Measurements from ENCODE around the gene GAS6.
"Not testable (repeated sequence)": the region's sequence is repeated elsewhere in the genome, so short reads cannot be mapped to it uniquely, and the experiment has no call there.

Gene GAS6

GRCh38 chr13:113839536-113840204, 24.2 kb downstream of the GAS6 start:
- DNase-seq, result no peak

GRCh38 chr13:113838711-113839201, 25.1 kb downstream of the GAS6 start:
- DNase-seq, result no peak

GRCh38 chr13:113837560-113838355, 26.1 kb downstream of the GAS6 start:
- no peak for DNase-seq

GRCh38 chr13:113836768-113837559, 26.9 kb downstream of the GAS6 start:
- no peak for DNase-seq

GRCh38 chr13:113835461-113836270, 28.2 kb downstream of the GAS6 start:
- DNase-seq, result no peak

- no peak for DNase-seq
Measured at GRCh38 chr13:113834496-113835200, 29.2 kb downstream of the GAS6 start.

GRCh38 chr13:113834006-113834405, 29.9 kb downstream of the GAS6 start:
- DNase-seq, result not testable (repeated sequence)

GRCh38 chr13:113833111-113833830, 30.6 kb downstream of the GAS6 start:
- no peak for DNase-seq

GRCh38 chr13:113832631-113833030, 31.2 kb downstream of the GAS6 start:
- DNase-seq, result no peak

GRCh38 chr13:113832205-113832604, 31.7 kb downstream of the GAS6 start:
- no peak for DNase-seq

- no peak for DNase-seq
Measured at GRCh38 chr13:113831061-113831460, 32.8 kb downstream of the GAS6 start.

- not testable (repeated sequence) for DNase-seq
Measured at GRCh38 chr13:113830426-113830950, 33.4 kb downstream of the GAS6 start.

- DNase-seq, result no peak
Measured at GRCh38 chr13:113828282-113828825, 35.5 kb downstream of the GAS6 start.

- DNase-seq, result no peak
Measured at GRCh38 chr13:113827021-113827420, 36.9 kb downstream of the GAS6 start.

- DNase-seq, result not testable (repeated sequence)
Measured at GRCh38 chr13:113826446-113826845, 37.4 kb downstream of the GAS6 start.

- DNase-seq, result no peak
Measured at GRCh38 chr13:113825841-113826240, 38.0 kb downstream of the GAS6 start.

- DNase-seq, result no peak
Measured at GRCh38 chr13:113823771-113824170, 40.1 kb downstream of the GAS6 start.

GRCh38 chr13:113822956-113823744, 40.7 kb downstream of the GAS6 start:
- DNase-seq, result no peak

GRCh38 chr13:113822266-113822665, 41.6 kb downstream of the GAS6 start:
- DNase-seq, result no peak

All from right kidney (tissue), 1 donor.